Activated B cell treated with CpG ODN at 0.5 μM for 24 hours (primary cell): ENCODE data around the gene ZMYND11. TPM values are rescaled to one million over a fixed set of nuclear protein-coding genes. Genes with fewer than 3 reads are reported as not detected.
"Not testable (repeated sequence)": the region's sequence is repeated elsewhere in the genome, so short reads cannot be mapped to it uniquely, and the experiment has no call there.

ENCODE experiments used
- ATAC-seq: fragments of 200-7000 bp; cut with Tn5 transposase; one replicate; pipeline ENCODE4 v1.10.0; 2021; ENCODE audit warnings: low read depth, mild to moderate bottlenecking, moderate library complexity
- CTCF ChIA-PET: fragments of 350-600 bp; sonication (Branson Sonifier 250); formaldehyde crosslinking; loops from one replicate; lab custom pipeline; 2021; ENCODE audit warnings: antibody characterized with exemption; lab: Charles Lee
- POLR2A ChIA-PET: fragments of 350-600 bp; sonication (Branson Sonifier 250); formaldehyde crosslinking; loops from one replicate; lab custom pipeline; 2021; ENCODE audit warnings: antibody characterized with exemption; lab: Charles Lee
- DNase-seq: peaks from one replicate; pipeline ENCODE4 v3.0.0; 2022
- H3K27ac Mint-ChIP-seq: one replicate; pipeline ENCODE4 v1.8.0; 2020; ENCODE audit warnings: mixed read lengths
- H3K27me3 Mint-ChIP-seq: one replicate; pipeline ENCODE4 v1.8.0; 2021; ENCODE audit warnings: mixed read lengths
- H3K36me3 Mint-ChIP-seq: one replicate; pipeline ENCODE4 v1.8.0; 2021; ENCODE audit warnings: low read depth, mixed read lengths
- H3K4me1 Mint-ChIP-seq: one replicate; pipeline ENCODE4 v1.8.0; 2021; ENCODE audit warnings: mixed read lengths
- H3K4me3 Mint-ChIP-seq: one replicate; pipeline ENCODE4 v1.8.0; 2020; ENCODE audit warnings: mild to moderate bottlenecking, mixed read lengths
- H3K9me3 Mint-ChIP-seq: one replicate; pipeline ENCODE4 v1.8.0; 2020; ENCODE audit warnings: mixed read lengths
- CTCF ChIP-seq: fragments of 200-600 bp; IDR thresholded peaks from one replicate; pipeline ENCODE4 v1.8.0; 2022; ENCODE audit warnings: antibody characterized with exemption, mild to moderate bottlenecking
- intact Hi-C: fragments of 100-400 bp; cut with micrococcal nuclease; formaldehyde crosslinking; loops from one replicate; pipeline ENCODE4 v1.15.1; 2024
- total RNA-seq: library from RNA; stranded (reverse); gene quantifications from 2 replicates; pipeline ENCODE4 v1.2.3, GENCODE V29; 2022

ZMYND11 gene
- total RNA-seq, 1 donor from 2014 or later, result 25.6 TPM

- no peaks in the 10 kb centered on the region for H3K4me1 Mint-ChIP-seq
- ChIA-PET POLR2A (no interaction called here), CTCF (interaction anchor here (1.1 kb wide), 1 partner anchor 11 kb away, joined by 3 read pairs; no protein-coding TSS in a partner anchor)
- no peaks in the 10 kb centered on the region for H3K27me3 Mint-ChIP-seq
- DNase-seq (no peak), ATAC-seq (no peak)
- peaks cover 78% of the 10 kb centered on the region for H3K36me3 Mint-ChIP-seq
- H3K27ac Mint-ChIP-seq, result no peak overlapping the region
- no peak for TF ChIP-seq CTCF
- H3K9me3 Mint-ChIP-seq, result no peaks in the 10 kb centered on the region
- intact Hi-C loops, result no loop called here
- no peak overlapping the region for H3K4me3 Mint-ChIP-seq
Measured at GRCh38 chr10:246431-246830, 111.2 kb downstream of the ZMYND11 start.

- H3K27ac Mint-ChIP-seq, result no peak overlapping the region
- H3K9me3 Mint-ChIP-seq, result no peaks in the 10 kb centered on the region
- peaks cover 81% of the 10 kb centered on the region for H3K36me3 Mint-ChIP-seq
- intact Hi-C loops, result no loop called here
- ATAC-seq (no peak), DNase-seq (no peak)
- no peaks in the 10 kb centered on the region for H3K4me1 Mint-ChIP-seq
- POLR2A ChIA-PET, result no interaction called here
- CTCF ChIA-PET, result interaction anchor here (1.1 kb wide), 1 partner anchor 10 kb away, joined by 3 read pairs; no protein-coding TSS in a partner anchor
- H3K4me3 Mint-ChIP-seq, result no peak overlapping the region
- TF ChIP-seq CTCF, result no peak
- no peaks in the 10 kb centered on the region for H3K27me3 Mint-ChIP-seq
Measured at GRCh38 chr10:247480-247879, 112.2 kb downstream of the ZMYND11 start.

GRCh38 chr10:248307-248706, 113.1 kb downstream of the ZMYND11 start:
- intact Hi-C loops, result no loop called here
- CTCF ChIA-PET, result no interaction called here
- no peak for TF ChIP-seq CTCF
- H3K27me3 Mint-ChIP-seq, result no peaks in the 10 kb centered on the region
- DNase-seq (no peak), ATAC-seq (no peak)
- H3K36me3 Mint-ChIP-seq, result peaks cover 83% of the 10 kb centered on the region
- H3K4me3 Mint-ChIP-seq, result no peak overlapping the region
- H3K27ac Mint-ChIP-seq, result no peak overlapping the region
- no peaks in the 10 kb centered on the region for H3K4me1 Mint-ChIP-seq
- POLR2A ChIA-PET, result no interaction called here
- no peaks in the 10 kb centered on the region for H3K9me3 Mint-ChIP-seq

GRCh38 chr10:251982-252582, 116.8 kb downstream of the ZMYND11 start:
- Mint-ChIP-seq H3K4me3 (no peak overlapping the region), H3K36me3 (peaks cover 62% of the 10 kb centered on the region), H3K4me1 (no peaks in the 10 kb centered on the region), H3K27me3 (no peaks in the 10 kb centered on the region), H3K27ac (no peak overlapping the region), H3K9me3 (no peaks in the 10 kb centered on the region)
- ChIA-PET POLR2A (no interaction called here), CTCF (no interaction called here)
- no peak for ATAC-seq
- DNase-seq, result no peak
- intact Hi-C loops, result no loop called here
- TF ChIP-seq CTCF, result no peak

- H3K27ac Mint-ChIP-seq, result peak overlapping the region; percentile 86
Measured at GRCh38 chr10:260819-261429, 125.7 kb downstream of the ZMYND11 start.

GRCh38 chr10:264160-265073, 129.2 kb downstream of the ZMYND11 start:
- H3K4me3 Mint-ChIP-seq, CTCF ChIA-PET, POLR2A ChIA-PET, intact Hi-C loops, ATAC-seq, H3K27ac Mint-ChIP-seq, DNase-seq, H3K9me3 Mint-ChIP-seq, H3K36me3 Mint-ChIP-seq, H3K27me3 Mint-ChIP-seq: not testable (repeated sequence)
- H3K4me1 Mint-ChIP-seq, result peaks cover 22% of the 10 kb centered on the region

More at GRCh38 chr10:260819-261429, 125.7 kb downstream of the ZMYND11 start:
- ATAC-seq, result peak; percentile 52
- ChIA-PET POLR2A (no interaction called here), CTCF (no interaction called here)
- Mint-ChIP-seq H3K9me3 (no peaks in the 10 kb centered on the region), H3K4me3 (peak overlapping the region; percentile 68), H3K27me3 (no peaks in the 10 kb centered on the region), H3K4me1 (peaks cover 23% of the 10 kb centered on the region), H3K36me3 (no peaks in the 10 kb centered on the region)
- TF ChIP-seq CTCF, result no peak
- DNase-seq, result no peak
- intact Hi-C loops, result no loop called here

- H3K4me3 Mint-ChIP-seq, H3K9me3 Mint-ChIP-seq, H3K36me3 Mint-ChIP-seq, DNase-seq, H3K27ac Mint-ChIP-seq, CTCF ChIA-PET, POLR2A ChIA-PET, H3K27me3 Mint-ChIP-seq, ATAC-seq, intact Hi-C loops: not testable (repeated sequence)
- H3K4me1 Mint-ChIP-seq, result peaks cover 18% of the 10 kb centered on the region
Measured at GRCh38 chr10:265074-265440, 129.8 kb downstream of the ZMYND11 start.
